H1 (cell line): ENCODE measurements around the gene MRM1. TPM values are rescaled to one million over a fixed set of nuclear protein-coding genes. Genes with fewer than 3 reads are reported as not detected.
A peak's percentile ranks its signal among the peaks of the same experiment; 100 is the strongest.

Experiments
- CTCF ChIA-PET: fragments of 300-600 bp; sonication (Branson Sonifier 250); formaldehyde crosslinking; loops from one replicate; lab custom pipeline; 2021; ENCODE audit not compliant: partially characterized antibody; lab: Charles Lee
- POLR2A ChIA-PET: fragments of 300-600 bp; sonication (Branson Sonifier 250); formaldehyde crosslinking; loops from one replicate; lab custom pipeline; 2021; ENCODE audit warnings: inconsistent platforms; ENCODE audit not compliant: partially characterized antibody; lab: Charles Lee
- DNase-seq, 2 experiments: peaks; one replicate each; pipeline versions ENCODE4 v3.0.0 to v3.0.0-alpha.2; 2010 to 2022; ENCODE audit warnings: low spot score in 2 of 2, low read depth in 1 of 2, mixed read lengths in 1 of 2
- FAIRE-seq: peaks from 2 replicates; lab custom pipeline; 2011; peaks lifted over from hg19 to GRCh38; lab: Jason Lieb, UNC
- H2AFZ ChIP-seq: 2 replicates; pipeline ENCODE4 v1.8.1; 2012; ENCODE audit warnings: low read length, inconsistent platforms
- H2AK5ac ChIP-seq: 2 replicates; pipeline ENCODE4 v1.6.1; 2013; ENCODE audit warnings: low read depth, low read length
- H2BK120ac ChIP-seq: replicated peaks from 2 replicates; pipeline ENCODE3; 2013; ENCODE audit warnings: low read depth, low read length, inconsistent platforms
- H2BK12ac ChIP-seq: 2 replicates; pipeline ENCODE4 v1.6.1; 2013; ENCODE audit warnings: low read depth, low read length
- H2BK15ac ChIP-seq: 2 replicates; pipeline ENCODE4 v1.6.1; 2013; ENCODE audit warnings: low read length
- H2BK20ac ChIP-seq: 2 replicates; pipeline ENCODE4 v1.6.1; 2013; ENCODE audit warnings: low read length
- H2BK5ac ChIP-seq: 2 replicates; pipeline ENCODE4 v1.6.1; 2013; ENCODE audit warnings: low read depth, low read length
- H3K14ac ChIP-seq: 2 replicates; pipeline ENCODE4 v1.6.1; 2013; ENCODE audit warnings: inconsistent platforms; ENCODE audit not compliant: insufficient read length
- H3K18ac ChIP-seq: 2 replicates; pipeline ENCODE4 v1.6.1; 2013; ENCODE audit warnings: low read length; ENCODE audit errors: extremely low read depth
- H3K23ac ChIP-seq: 2 replicates; pipeline ENCODE4 v1.6.1; 2013; ENCODE audit warnings: inconsistent platforms; ENCODE audit not compliant: insufficient read length
- H3K23me2 ChIP-seq: 2 replicates; pipeline ENCODE4 v1.6.1; 2013; ENCODE audit warnings: low read depth, low read length
- H3K27ac ChIP-seq: 2 replicates; pipeline ENCODE4 v1.6.1; 2011; ENCODE audit warnings: low read depth, low read length, inconsistent platforms
- H3K27me3 ChIP-seq, 4 experiments: replicated peaks in 1 of 4; 1 replicate in 1 of 4; 2 replicates in 3 of 4; pipeline versions ENCODE4 v1.6.1 to v1.8.1; 2011 to 2013; ENCODE audit warnings: low read length in 3 of 4, mild to moderate bottlenecking in 3 of 4, inconsistent platforms in 2 of 4, mixed read lengths in 2 of 4, moderate library complexity in 1 of 4; ENCODE audit not compliant: control insufficient read depth in 3 of 4, insufficient read depth in 3 of 4; ENCODE audit errors: extremely low read depth in 1 of 4
- H3K36me3 ChIP-seq, 4 experiments: 2 replicates each; pipeline versions ENCODE4 v1.6.1 to v1.8.1; 2011 to 2013; ENCODE audit warnings: mild to moderate bottlenecking in 4 of 4, low read length in 3 of 4, moderate library complexity in 2 of 4, control low read depth in 1 of 4, inconsistent platforms in 1 of 4; ENCODE audit not compliant: insufficient read depth in 4 of 4, control insufficient read depth in 2 of 4
- H3K4ac ChIP-seq: replicated peaks from 2 replicates; pipeline ENCODE3; 2013; ENCODE audit warnings: low read length, low read depth, mixed read lengths, inconsistent platforms; ENCODE audit not compliant: insufficient read length
- H3K4me1 ChIP-seq, 4 experiments: replicated peaks in 1 of 4; 1 replicate in 1 of 4; 2 replicates in 3 of 4; pipeline versions ENCODE4 v1.6.1 to v1.8.1; 2011 to 2013; ENCODE audit warnings: low read length in 3 of 4, inconsistent platforms in 2 of 4, mixed read lengths in 1 of 4; ENCODE audit not compliant: insufficient read depth in 4 of 4, control insufficient read depth in 3 of 4
- H3K4me2 ChIP-seq, 2 experiments: 2 replicates each; pipeline versions ENCODE4 v1.6.1 to v1.8.1; 2011 to 2013; ENCODE audit warnings: low read depth in 2 of 2, low read length in 2 of 2, control low read depth in 1 of 2, inconsistent platforms in 1 of 2, mild to moderate bottlenecking in 1 of 2; ENCODE audit not compliant: insufficient read depth in 1 of 2
- H3K4me3 ChIP-seq, 4 experiments: fragments of 200-600, 300-600 bp in 1 of 4; sonication (generic), shearing (Covaris generic), sonication (Bioruptor Twin) in 1 of 4; 2 replicates each; pipeline versions ENCODE4 v1.5.1 to v1.8.1; 2011 to 2016; ENCODE audit warnings: low read length in 4 of 4, low read depth in 3 of 4, control low read depth in 2 of 4, inconsistent platforms in 2 of 4, mild to moderate bottlenecking in 2 of 4, mixed read lengths in 1 of 4, moderate library complexity in 1 of 4; ENCODE audit not compliant: insufficient read depth in 2 of 4; ENCODE audit errors: extremely low read depth in 1 of 4
- H3K56ac ChIP-seq: replicated peaks from 2 replicates; pipeline ENCODE3; 2013; ENCODE audit warnings: low read depth, mild to moderate bottlenecking, mixed read lengths, low read length, inconsistent platforms; ENCODE audit not compliant: insufficient read length
- H3K79me1 ChIP-seq: 2 replicates; pipeline ENCODE4 v1.6.1; 2013; ENCODE audit warnings: low read depth, low read length, control low read depth
- H3K79me2 ChIP-seq, 2 experiments: 2 replicates each; pipeline versions ENCODE4 v1.6.1 to v1.8.1; 2012 to 2013; ENCODE audit warnings: low read length in 2 of 2, mild to moderate bottlenecking in 2 of 2, inconsistent platforms in 1 of 2; ENCODE audit not compliant: insufficient read depth in 2 of 2, control insufficient read depth in 1 of 2
- H3K9ac ChIP-seq, 4 experiments: replicated peaks in 1 of 4; 1 replicate in 1 of 4; 2 replicates in 3 of 4; pipeline versions ENCODE4 v1.6.1 to v1.8.1; 2011 to 2013; ENCODE audit warnings: low read depth in 3 of 4, low read length in 3 of 4, control low read depth in 2 of 4, mild to moderate bottlenecking in 2 of 4, moderate library complexity in 2 of 4, inconsistent platforms in 1 of 4; ENCODE audit errors: extremely low read depth in 1 of 4
- H3K9me3 ChIP-seq, 2 experiments: 2 replicates each; pipeline versions ENCODE4 v1.6.1 to v1.8.1; 2012 to 2013; ENCODE audit warnings: mild to moderate bottlenecking in 2 of 2, moderate library complexity in 2 of 2, control low read depth in 1 of 2, inconsistent platforms in 1 of 2, low read depth in 1 of 2, low read length in 1 of 2, mixed read lengths in 1 of 2; ENCODE audit not compliant: insufficient read depth in 2 of 2
- H4K20me1 ChIP-seq, 2 experiments: replicated peaks in 1 of 2; 2 replicates each; pipeline versions ENCODE3 to v1.8.1; 2011 to 2013; ENCODE audit warnings: inconsistent platforms in 2 of 2, low read length in 2 of 2, mild to moderate bottlenecking in 1 of 2; ENCODE audit not compliant: insufficient read depth in 2 of 2, control insufficient read depth in 1 of 2
- H4K5ac ChIP-seq: 2 replicates; pipeline ENCODE4 v1.6.1; 2013; ENCODE audit warnings: low read length, low read depth, mixed read lengths, inconsistent platforms; ENCODE audit not compliant: insufficient read length
- H4K8ac ChIP-seq: 2 replicates; pipeline ENCODE4 v1.8.0; 2013; ENCODE audit warnings: mild to moderate bottlenecking, moderate library complexity, low read length, inconsistent platforms; ENCODE audit not compliant: insufficient read depth; ENCODE audit errors: extremely low read depth
- H4K91ac ChIP-seq: replicated peaks from 2 replicates; pipeline ENCODE3; 2013; ENCODE audit warnings: low read length, mixed read lengths, inconsistent platforms; ENCODE audit not compliant: insufficient read length
- FOSL1 ChIP-seq: IDR thresholded peaks from 2 replicates; pipeline ENCODE4 v1.6.1; 2011; ENCODE audit warnings: mild to moderate bottlenecking, low read depth, low read length, moderate library complexity; ENCODE audit not compliant: insufficient read depth
- YY1 ChIP-seq: IDR thresholded peaks from 2 replicates; pipeline ENCODE4 v1.6.1; 2011; ENCODE audit warnings: low read depth, mild to moderate bottlenecking, low read length
- WGBS, 2 experiments: shearing (Covaris generic) in 1 of 2; methylation state at CpG; one replicate each; pipeline versions ENCODE4 v1.1.6 to v1.1.7; 2013 to 2015; ENCODE audit warnings: low lambda C conversion rate in 2 of 2, mixed read lengths in 2 of 2, inconsistent platforms in 1 of 2, low coverage in 1 of 2, missing lambda C conversion rate in 1 of 2; ENCODE audit not compliant: insufficient replicate concordance in 2 of 2, insufficient coverage in 1 of 2, insufficient read length in 1 of 2; ENCODE audit errors: extremely low coverage in 1 of 2, missing lambda C conversion rate in 1 of 2; 5-methylcytosine and 5-hydroxymethylcytosine counted together
- polyA plus RNA-seq, 7 experiments: library from polyadenylated mRNA; depleted of rRNA in 3 of 7; stranded (reverse) in 5 of 7; unstranded in 2 of 7; fragments of >200 nt in 5 of 7; fragments of 200-250 nt in 2 of 7; gene quantifications; 1 replicate in 5 of 7; 2 replicates in 1 of 7; 4 replicates in 1 of 7; pipeline versions ENCODE4 v1.2.1 to v1.2.3, GENCODE V29; 2011 to 2013; ENCODE audit warnings: missing spikeins in 2 of 7, mixed read lengths in 2 of 7
- total RNA-seq: library from RNA; stranded (reverse); fragmentation: NEBNext Ultra II Directional; extraction: Animal tissue kit (Norgen Biotek cat#: 25700); gene quantifications from 2 replicates; pipeline ENCODE4 v1.2.1, GENCODE V29; 2021

The MRM1 gene
- total and polyA plus RNA-seq, 2 of the 8 experiments (the other 6 are each of a cell fraction or from before 2014, with no cell fraction given) = 9.9 to 11.2 TPM

DNA sequence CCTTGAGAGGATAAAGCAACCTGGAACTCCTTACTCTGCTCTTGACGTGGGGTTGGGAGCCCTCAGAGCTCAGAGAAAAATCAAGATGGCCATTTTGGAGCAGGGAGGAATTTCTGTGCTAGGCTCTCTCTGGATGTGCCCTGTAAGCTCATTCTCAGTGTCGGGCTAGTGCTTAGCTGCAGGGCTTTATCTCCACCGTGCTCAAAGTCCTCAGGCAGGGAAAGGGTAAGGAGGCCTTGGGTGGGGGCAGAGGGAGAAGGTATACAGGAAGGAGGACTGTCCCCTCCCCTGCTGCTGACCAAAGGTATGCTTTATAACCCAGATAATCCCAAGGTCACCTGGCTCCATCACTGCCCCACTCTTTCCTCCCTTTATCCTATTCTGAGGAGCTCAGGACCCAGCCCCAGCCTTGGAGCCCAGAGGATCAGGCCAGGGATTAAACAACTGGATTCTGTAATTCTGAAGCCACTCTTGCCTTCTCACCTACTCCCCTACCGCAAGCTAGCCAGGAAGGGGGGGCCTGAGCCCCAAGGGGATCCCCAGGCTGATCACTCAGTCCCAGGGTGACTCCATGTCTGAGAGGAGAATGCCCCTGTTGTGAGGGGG, 8.6 kb upstream of the MRM1 start:
- Histone ChIP-seq H3K14ac (no peak overlapping the region), H2BK20ac (0 out of 2 replicates have a peak overlapping the region, but pooled peaks have one; percentile 68), H3K18ac (peak overlapping the region; percentile 51; the same call in 1 of the 2 replicates), H4K91ac (no peak overlapping the region), H3K36me3 (peaks cover 1 to 14% (median 3%) of the 10 kb centered on the region in 4 experiments; a peak in 6 of 8 replicates), H3K9me3 (no peaks in the 10 kb centered on the region), H3K4me1 (peaks cover 0 to 15% (median 11%) of the 10 kb centered on the region in 4 experiments; a peak in 5 of 7 replicates), H3K79me2 (peaks cover 5 to 16% of the 10 kb centered on the region in 2 experiments; a peak in 3 of 4 replicates), H3K23me2 (peaks cover 7% of the 10 kb centered on the region), H4K8ac (no peak overlapping the region), H2BK15ac (peak overlapping the region; percentile 65; the same call in 1 of the 2 replicates), H2BK5ac (peak overlapping the region; percentile 89), H3K4ac (peak overlapping the region; percentile 3), H2BK120ac (no peak overlapping the region), H4K5ac (peak overlapping the region; percentile 17), H3K27me3 (no peaks in the 10 kb centered on the region), H3K4me3 (peak overlapping the region; percentile 52 to 93 (median 76)), H4K20me1 (peaks cover 0 to 2% of the 10 kb centered on the region in 2 experiments), H2AK5ac (0 out of 2 replicates have a peak overlapping the region, but pooled peaks have one; percentile 6), H2BK12ac (0 out of 2 replicates have a peak overlapping the region, but pooled peaks have one; percentile 10), H3K27ac (peak overlapping the region; percentile 45), H3K56ac (no peak overlapping the region), H3K79me1 (peaks cover 3% of the 10 kb centered on the region; the same call in 1 of the 2 replicates), H3K4me2 (peak overlapping the region; percentile 73 to 84), H2AFZ (no peak overlapping the region), H3K9ac (peak overlapping the region in 3 of 4 experiments; percentile 23 to 34 (median 29); a peak in 3 of 7 replicates), H3K23ac (no peak overlapping the region)
- TF ChIP-seq YY1 = 0 out of 2 replicates have a peak, but pooled peaks have one; percentile 71
- TF ChIP-seq FOSL1 = no peak
- CTCF ChIA-PET = interaction anchor here (0.7 to 3.2 kb wide), 5 partner anchors 9 to 455 kb away, joined by 3 to 18 read pairs (median 3); partner anchors contain the start of gene MRM1
- no peak for FAIRE-seq
- POLR2A ChIA-PET = interaction anchor here (0.7 to 6.4 kb wide), 8 partner anchors 9 to 104 kb away, joined by 3 to 55 read pairs (median 8); partner anchors contain the start of genes GGNBP2, MRM1, MYO19 and PIGW
- no peak for DNase-seq
- 20% methylated on average over 4 of the region's 4 CpGs; no CpG with 5 or more reads in 1 of the 2 experiments for WGBS, 2 experiments
